Activated CD4-positive, alpha-beta T cell treated with anti-CD3 and anti-CD28 coated beads, Interleukin-10, Interleukin-2, amounts not matched to agents 100 ng/mL and 50 ng/mL, durations not matched to agents 16 hours and 8 hours (primary cell): ENCODE data around the gene PARP9.
A peak's percentile ranks its signal among the peaks of the same experiment; 100 is the strongest.
"Not testable (repeated sequence)": the region's sequence is repeated elsewhere in the genome, so short reads cannot be mapped to it uniquely, and the experiment has no call there.

Experiments
- DNase-seq: peaks from one replicate; pipeline ENCODE4 v3.0.0-alpha.2; 2020

Gene PARP9

GRCh38 chr3:122572940-122573412 is 8.9 kb upstream of the PARP9 start:
- DNase-seq: peak; percentile 64

- DNase-seq: no peak
Measured at GRCh38 chr3:122568755-122569154, 4.7 kb upstream of the PARP9 start.

GRCh38 chr3:122568131-122568530 is 4.0 kb upstream of the PARP9 start:
- DNase-seq: not testable (repeated sequence)

- peak; percentile 39 for DNase-seq
Measured at GRCh38 chr3:122563717-122564025, 429 bp downstream of the PARP9 start.

GRCh38 chr3:122562923-122563716 is 980 bp downstream of the PARP9 start:
- no peak for DNase-seq

GRCh38 chr3:122560680-122561079 is 3.4 kb downstream of the PARP9 start:
- DNase-seq: peak; percentile 77

GRCh38 chr3:122559906-122560305 is 4.2 kb downstream of the PARP9 start:
- no peak for DNase-seq

- no peak for DNase-seq
Measured at GRCh38 chr3:122558605-122559004, 5.5 kb downstream of the PARP9 start.

GRCh38 chr3:122557356-122557755 is 6.7 kb downstream of the PARP9 start:
- DNase-seq: no peak

GRCh38 chr3:122555275-122556071 is 8.6 kb downstream of the PARP9 start:
- DNase-seq: no peak

GRCh38 chr3:122553171-122553570 is 10.9 kb downstream of the PARP9 start:
- no peak for DNase-seq

- no peak for DNase-seq
Measured at GRCh38 chr3:122548619-122549018, 15.5 kb downstream of the PARP9 start.

GRCh38 chr3:122548076-122548475 is 16.0 kb downstream of the PARP9 start:
- no peak for DNase-seq

- DNase-seq: no peak
Measured at GRCh38 chr3:122546151-122546550, 17.9 kb downstream of the PARP9 start.

- no peak for DNase-seq
Measured at GRCh38 chr3:122538956-122539490, 25.1 kb downstream of the PARP9 start.

- DNase-seq: no peak
Measured at GRCh38 chr3:122536632-122537001, 27.5 kb downstream of the PARP9 start.

GRCh38 chr3:122535964-122536631 is 28.0 kb downstream of the PARP9 start:
- no peak for DNase-seq

GRCh38 chr3:122533931-122534334 is 30.2 kb downstream of the PARP9 start:
- peak; percentile 96 for DNase-seq

GRCh38 chr3:122533480-122533879 is 30.6 kb downstream of the PARP9 start:
- no peak for DNase-seq

- no peak for DNase-seq
Measured at GRCh38 chr3:122530164-122530563, 33.9 kb downstream of the PARP9 start.

- DNase-seq: no peak
Measured at GRCh38 chr3:122523317-122523716, 40.8 kb downstream of the PARP9 start.

- no peak for DNase-seq
Measured at GRCh38 chr3:122520861-122521260, 43.2 kb downstream of the PARP9 start.

- DNase-seq: no peak
Measured at GRCh38 chr3:122519693-122520092, 44.4 kb downstream of the PARP9 start.
